Thyroid gland (tissue), 4 donors: ENCODE measurements around the gene N4BP2L2. TPM values are rescaled to one million over a fixed set of nuclear protein-coding genes. Genes with fewer than 3 reads are reported as not detected.

ENCODE experiments used
- DNase-seq, 2 donors: peaks; one replicate each; pipeline ENCODE4 v3.0.0-alpha.2; 2019
- H3K27ac ChIP-seq, 3 donors: fragments of 200-600 bp; sonication (generic); 1 replicate in 2 of 3; 2 replicates in 1 of 3; pipeline ENCODE4 v1.5.1; 2016 to 2019; ENCODE audit warnings: mild to moderate bottlenecking in 1 of 3, moderate library complexity in 1 of 3
- H3K27me3 ChIP-seq: fragments of 200-600 bp; sonication (generic); one replicate; pipeline ENCODE4 v1.5.1; 2019
- H3K36me3 ChIP-seq, 2 donors: fragments of 200-600 bp; sonication (generic); one replicate each; pipeline ENCODE4 v1.5.1; 2016 to 2019
- H3K4me1 ChIP-seq, 2 donors: fragments of 200-600 bp; sonication (generic); one replicate each; pipeline ENCODE4 v1.5.1; 2017 to 2019
- H3K4me3 ChIP-seq, 3 donors: fragments of 200-600 bp; sonication (generic); replicated peaks in 1 of 3; 1 replicate in 2 of 3; 2 replicates in 1 of 3; pipeline ENCODE4 v1.5.1; 2016; ENCODE audit warnings: mild to moderate bottlenecking in 1 of 3
- H3K9me3 ChIP-seq: fragments of 200-600 bp; sonication (generic); one replicate; pipeline ENCODE4 v1.5.1; 2017
- CTCF ChIP-seq, 6 experiments: fragments of 200-600 bp in 3 of 6; fragments of 450-650 bp in 3 of 6; sonication (generic) in 3 of 6; IDR thresholded peaks; one replicate each; pipeline ENCODE4 v1.5.1; 2016 to 2019; ENCODE audit warnings: antibody characterized with exemption in 6 of 6, mild to moderate bottlenecking in 2 of 6, inconsistent platforms in 1 of 6, moderate library complexity in 1 of 6
- POLR2A ChIP-seq, 2 donors: fragments of 450-650 bp; IDR thresholded peaks; one replicate each; pipeline ENCODE4 v1.6.1; 2017; ENCODE audit warnings: antibody characterized with exemption in 2 of 2, mild to moderate bottlenecking in 2 of 2, moderate library complexity in 1 of 2
- WGBS, 2 donors: methylation state at CpG; one replicate each; pipeline ENCODE4 v1.1.5; 2017; 5-methylcytosine and 5-hydroxymethylcytosine counted together
- intact Hi-C: fragments of 100-400 bp; cut with DNase I; formaldehyde crosslinking; loops from one replicate; pipeline ENCODE4 v1.15.1; 2023
- total RNA-seq, 4 donors: library from RNA; depleted of rRNA; stranded (reverse); fragments of >200 nt; gene quantifications; one replicate each; pipeline ENCODE4 v1.2.3, GENCODE V29; 2016

N4BP2L2 gene
- total RNA-seq, 4 donors from 2014 or later, result 267 to 633 (median 382) TPM

GRCh38 chr13:32407854-32408253 lies 130.7 kb downstream of the N4BP2L2 start:
- 94 to 98% methylated on average over 6 of the region's 6 CpGs for WGBS, 2 donors
- no peaks in the 10 kb centered on the region for H3K27me3 ChIP-seq
- peak; percentile 11 to 20 for DNase-seq

GRCh38 chr13:32403108-32403507 lies 135.5 kb downstream of the N4BP2L2 start:
- intact Hi-C loops, result no loop called here
- TF ChIP-seq POLR2A (IDR thresholded peaks at IDR 0.05) (no peak), CTCF (IDR thresholded peaks at IDR 0.05) (no peak)
- Histone ChIP-seq H3K27me3 (no peaks in the 10 kb centered on the region), H3K4me3 (no peak overlapping the region), H3K36me3 (peaks cover 0 to 3% of the 10 kb centered on the region in 2 donors), H3K4me1 (peaks cover 0 to 3% of the 10 kb centered on the region in 2 donors), H3K27ac (no peak overlapping the region), H3K9me3 (no peaks in the 10 kb centered on the region)
- 91 to 93% methylated on average over 4 of the region's 4 CpGs for WGBS, 2 donors
- no peak for DNase-seq

More at GRCh38 chr13:32407854-32408253, 130.7 kb downstream of the N4BP2L2 start:
- no peaks in the 10 kb centered on the region for H3K9me3 ChIP-seq
- no peak overlapping the region for H3K27ac ChIP-seq
- H3K4me1 ChIP-seq, result peaks cover 7 to 12% of the 10 kb centered on the region in 2 donors
- intact Hi-C loops, result no loop called here
- H3K36me3 ChIP-seq, result peaks cover 0 to 3% of the 10 kb centered on the region in 2 donors
- no peak overlapping the region for H3K4me3 ChIP-seq
- TF ChIP-seq CTCF (IDR thresholded peaks at IDR 0.05) (no peak), POLR2A (IDR thresholded peaks at IDR 0.05) (no peak)

GRCh38 chr13:32391101-32391619 lies 147.4 kb downstream of the N4BP2L2 start:
- Histone ChIP-seq H3K4me1 (no peaks in the 10 kb centered on the region), H3K9me3 (no peaks in the 10 kb centered on the region), H3K36me3 (no peaks in the 10 kb centered on the region), H3K27ac (no peak overlapping the region), H3K4me3 (no peak overlapping the region), H3K27me3 (no peaks in the 10 kb centered on the region)
- 70 to 87% methylated on average over 4 of the region's 4 CpGs for WGBS, 2 donors
- DNase-seq, result no peak
- TF ChIP-seq POLR2A (IDR thresholded peaks at IDR 0.05), result no peak
- TF ChIP-seq CTCF (IDR thresholded peaks at IDR 0.05), result no peak
- intact Hi-C loops, result no loop called here

DNA sequence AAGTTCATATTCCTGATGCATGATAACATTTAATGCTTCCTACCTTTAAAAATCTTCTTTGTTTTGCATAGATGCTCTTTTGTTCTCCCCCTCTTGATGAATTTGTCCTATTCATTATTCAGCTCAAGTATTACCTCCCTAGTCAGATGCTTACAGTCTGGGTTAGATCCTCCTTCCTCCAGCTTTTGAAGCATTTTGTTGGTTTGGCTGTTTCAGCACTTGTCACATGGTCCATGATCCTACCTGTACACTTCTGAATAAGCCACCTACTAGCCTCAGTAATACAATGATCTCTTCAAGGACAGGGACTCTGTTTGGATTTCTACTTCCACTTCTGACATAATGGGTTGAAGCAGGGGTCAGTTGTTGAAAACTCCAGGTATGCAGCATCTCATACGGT lies 148.1 kb downstream of the N4BP2L2 start:
- intact Hi-C loops, result no loop called here
- Histone ChIP-seq H3K9me3 (no peaks in the 10 kb centered on the region), H3K27me3 (no peaks in the 10 kb centered on the region), H3K36me3 (no peaks in the 10 kb centered on the region), H3K4me3 (no peak overlapping the region), H3K4me1 (no peaks in the 10 kb centered on the region), H3K27ac (no peak overlapping the region)
- 74 to 79% methylated on average over 1 of the region's 1 CpG for WGBS, 2 donors
- no peak for DNase-seq
- TF ChIP-seq POLR2A (IDR thresholded peaks at IDR 0.05), result no peak
- no peak for TF ChIP-seq CTCF (IDR thresholded peaks at IDR 0.05)

GRCh38 chr13:32390048-32390447 lies 148.5 kb downstream of the N4BP2L2 start:
- 87 to 95% methylated on average over 4 of the region's 4 CpGs for WGBS, 2 donors
- no peak for DNase-seq
- Histone ChIP-seq H3K9me3 (no peaks in the 10 kb centered on the region), H3K27me3 (no peaks in the 10 kb centered on the region), H3K27ac (no peak overlapping the region), H3K4me3 (no peak overlapping the region), H3K4me1 (no peaks in the 10 kb centered on the region), H3K36me3 (no peaks in the 10 kb centered on the region)
- TF ChIP-seq CTCF (IDR thresholded peaks at IDR 0.05) (no peak), POLR2A (IDR thresholded peaks at IDR 0.05) (no peak)
- intact Hi-C loops, result no loop called here
